Vagina (tissue), 2 donors: Measurements from ENCODE around the gene GPBP1.
"Not testable (repeated sequence)": the region's sequence is repeated elsewhere in the genome, so short reads cannot be mapped to it uniquely, and the experiment has no call there.

Experiments
- POLR2A ChIP-seq, 2 donors: fragments of 450-650 bp; IDR thresholded peaks; one replicate each; pipeline ENCODE4 v1.6.1; 2017; ENCODE audit warnings: antibody characterized with exemption in 2 of 2, mild to moderate bottlenecking in 2 of 2, moderate library complexity in 2 of 2
- POLR2AphosphoS5 ChIP-seq, 2 donors: sonication (generic); formaldehyde crosslinking; IDR thresholded peaks; one replicate each; pipeline ENCODE4 v1.9.0; 2017; ENCODE audit warnings: antibody characterized with exemption in 2 of 2, mild to moderate bottlenecking in 2 of 2, low read depth in 1 of 2; ENCODE audit not compliant: insufficient read depth in 1 of 2
- TF ChIP-seq, protein P1 (sequence below), 3 experiments: fragments of 450-650 bp in 2 of 3; fragments of 200-600 bp in 1 of 3; sonication (generic) in 1 of 3; IDR thresholded peaks; one replicate each; pipeline ENCODE4 v1.5.1; 2017 to 2019; ENCODE audit warnings: antibody characterized with exemption in 3 of 3, mild to moderate bottlenecking in 2 of 3, moderate library complexity in 2 of 3

DNA sequence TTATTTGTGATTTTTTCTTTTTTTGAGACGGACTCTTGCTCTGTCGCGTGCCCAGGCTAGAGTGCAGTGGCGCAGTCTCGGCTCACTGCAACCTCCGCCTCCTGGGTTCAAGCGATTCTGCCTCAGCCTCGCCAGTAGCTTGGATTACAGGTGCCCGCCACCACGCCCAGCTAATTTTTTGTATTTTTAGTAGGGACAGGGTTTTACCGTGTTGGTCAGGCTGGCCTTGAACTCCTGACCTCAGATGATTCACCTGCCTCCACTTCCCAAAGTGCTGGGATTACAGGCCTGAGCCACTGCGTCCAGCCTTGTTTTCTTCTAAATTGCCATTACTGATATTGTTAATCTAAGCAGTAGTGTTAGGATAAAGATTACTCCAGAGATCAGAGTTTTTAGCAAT is 4.4 kb downstream of the GPBP1 start:
- TF ChIP-seq POLR2A (IDR thresholded peaks at IDR 0.05); POLR2AphosphoS5 (IDR thresholded peaks at IDR 0.05; ENCODE audit: insufficient read depth in 1 of 2, low read depth in 1 of 2): not testable (repeated sequence)
- TF ChIP-seq, protein P1, sequence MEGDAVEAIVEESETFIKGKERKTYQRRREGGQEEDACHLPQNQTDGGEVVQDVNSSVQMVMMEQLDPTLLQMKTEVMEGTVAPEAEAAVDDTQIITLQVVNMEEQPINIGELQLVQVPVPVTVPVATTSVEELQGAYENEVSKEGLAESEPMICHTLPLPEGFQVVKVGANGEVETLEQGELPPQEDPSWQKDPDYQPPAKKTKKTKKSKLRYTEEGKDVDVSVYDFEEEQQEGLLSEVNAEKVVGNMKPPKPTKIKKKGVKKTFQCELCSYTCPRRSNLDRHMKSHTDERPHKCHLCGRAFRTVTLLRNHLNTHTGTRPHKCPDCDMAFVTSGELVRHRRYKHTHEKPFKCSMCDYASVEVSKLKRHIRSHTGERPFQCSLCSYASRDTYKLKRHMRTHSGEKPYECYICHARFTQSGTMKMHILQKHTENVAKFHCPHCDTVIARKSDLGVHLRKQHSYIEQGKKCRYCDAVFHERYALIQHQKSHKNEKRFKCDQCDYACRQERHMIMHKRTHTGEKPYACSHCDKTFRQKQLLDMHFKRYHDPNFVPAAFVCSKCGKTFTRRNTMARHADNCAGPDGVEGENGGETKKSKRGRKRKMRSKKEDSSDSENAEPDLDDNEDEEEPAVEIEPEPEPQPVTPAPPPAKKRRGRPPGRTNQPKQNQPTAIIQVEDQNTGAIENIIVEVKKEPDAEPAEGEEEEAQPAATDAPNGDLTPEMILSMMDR (IDR thresholded peaks at IDR 0.05), result not testable (repeated sequence)
